HCT116 (cell line): ENCODE measurements around the gene TTC6. TPM values are rescaled to one million over a fixed set of nuclear protein-coding genes. Genes with fewer than 3 reads are reported as not detected.

ENCODE experiments used
- ATAC-seq: fragments of 200-7000 bp; cut with Tn5 transposase; 2 replicates; pipeline ENCODE4 v1.9.1; 2020; ENCODE audit warnings: mild to moderate bottlenecking, moderate library complexity
- BruUV-seq: library from RNA; stranded (reverse); fragments of 400-500 nt; replicated peaks from 2 replicates; lab custom pipeline; 2021; lab: Mats Ljungman, UMichigan
- CTCF ChIA-PET: fragments of 300-600 bp; sonication (Branson Sonifier 250); formaldehyde crosslinking; loops from one replicate; lab custom pipeline; 2021; ENCODE audit warnings: antibody characterized with exemption; lab: Charles Lee
- POLR2A ChIA-PET: fragments of 300-600, 350-600 bp; sonication (Branson Sonifier 250); formaldehyde crosslinking; loops from one replicate; lab custom pipeline; 2021; ENCODE audit warnings: antibody characterized with exemption; lab: Charles Lee
- RAD21 ChIA-PET, 2 experiments: fragments of 300-600 bp; sonication (Branson Sonifier 250); formaldehyde crosslinking; loops; one replicate each; lab custom pipeline; 2023; ENCODE audit warnings: low total read pairs in 2 of 2; ENCODE audit not compliant: uncharacterized antibody in 2 of 2, unreplicated experiment in 2 of 2, low non-redundant PET in 1 of 2; lab: Charles Lee
- DNase-seq: peaks from one replicate; pipeline ENCODE4 v3.0.0-alpha.2; 2010; ENCODE audit warnings: low read depth, low spot score
- H2AFZ ChIP-seq: fragments of 200-600 bp; shearing (Covaris generic), sonication (generic); 2 replicates; pipeline ENCODE4 v1.6.1; 2017; ENCODE audit warnings: low read depth, mixed run types, mixed read lengths, antibody characterized with exemption, low read length; ENCODE audit not compliant: poor library complexity, severe bottlenecking
- H3K27ac ChIP-seq: 2 replicates; pipeline ENCODE4 v1.5.1; 2012; ENCODE audit warnings: low read depth, low read length
- H3K27me3 ChIP-seq: fragments of 200-600 bp; sonication (generic); 2 replicates; pipeline ENCODE4 v1.6.1; 2016; ENCODE audit warnings: mixed run types, low read length, mixed read lengths; ENCODE audit not compliant: insufficient read depth
- H3K36me3 ChIP-seq, 2 experiments: fragments of 200-500 bp in 1 of 2; fragments of 200-600 bp in 1 of 2; sonication (Bioruptor generic) in 1 of 2; sonication (generic) in 1 of 2; 2 replicates each; pipeline versions ENCODE4 v1.5.1 to v1.6.1; 2014 to 2016; ENCODE audit warnings: low read length in 2 of 2, inconsistent platforms in 1 of 2, mixed read lengths in 1 of 2, mixed run types in 1 of 2; ENCODE audit not compliant: insufficient read depth in 2 of 2, control insufficient read depth in 1 of 2
- H3K4me1 ChIP-seq, 2 experiments: fragments of 200-600 bp in 1 of 2; sonication (generic) in 1 of 2; 2 replicates each; pipeline versions ENCODE4 v1.5.1 to v1.6.1; 2012 to 2017; ENCODE audit warnings: low read length in 2 of 2, inconsistent platforms in 1 of 2, mild to moderate bottlenecking in 1 of 2, mixed read lengths in 1 of 2, mixed run types in 1 of 2, moderate library complexity in 1 of 2; ENCODE audit not compliant: insufficient read depth in 2 of 2, control insufficient read depth in 1 of 2
- H3K4me2 ChIP-seq: fragments of 200-600 bp; sonication (generic); 2 replicates; pipeline ENCODE4 v1.6.1; 2017; ENCODE audit warnings: mixed run types, low read length, mixed read lengths
- H3K4me3 ChIP-seq, 2 experiments: fragments of 200-600 bp in 1 of 2; sonication (generic) in 1 of 2; replicated peaks in 1 of 2; 2 replicates each; pipeline ENCODE4 v1.5.1; 2011 to 2016; ENCODE audit warnings: low read length in 2 of 2, control low read depth in 1 of 2, low read depth in 1 of 2, mild to moderate bottlenecking in 1 of 2, mixed read lengths in 1 of 2, mixed run types in 1 of 2
- H3K79me2 ChIP-seq: fragments of 200-600 bp; sonication (generic); 2 replicates; pipeline ENCODE4 v1.6.1; 2017; ENCODE audit warnings: mild to moderate bottlenecking, mixed run types, low read length, moderate library complexity, mixed read lengths; ENCODE audit not compliant: insufficient read depth
- H3K9ac ChIP-seq: fragments of 200-600 bp; sonication (generic); 2 replicates; pipeline ENCODE4 v1.6.1; 2016; ENCODE audit warnings: low read length, mixed read lengths
- H3K9me2 ChIP-seq: fragments of 200-600 bp; sonication (generic), shearing (Covaris generic); 2 replicates; pipeline ENCODE4 v1.6.1; 2017; ENCODE audit warnings: mixed run types, mild to moderate bottlenecking, moderate library complexity; ENCODE audit not compliant: insufficient read depth
- H3K9me3 ChIP-seq, 2 experiments: fragments of 200-500 bp in 1 of 2; fragments of 200-600 bp in 1 of 2; sonication (Bioruptor generic) in 1 of 2; sonication (generic) in 1 of 2; 2 replicates each; pipeline ENCODE4 v1.6.1; 2014 to 2017; ENCODE audit warnings: low read length in 2 of 2, mixed read lengths in 2 of 2, inconsistent platforms in 1 of 2, low read depth in 1 of 2, mild to moderate bottlenecking in 1 of 2, mixed run types in 1 of 2, moderate library complexity in 1 of 2; ENCODE audit not compliant: control insufficient read depth in 1 of 2, insufficient read depth in 1 of 2
- H4K20me1 ChIP-seq: fragments of 200-600 bp; sonication (generic), shearing (Covaris generic); 2 replicates; pipeline ENCODE4 v1.6.1; 2017; ENCODE audit warnings: mixed run types, mild to moderate bottlenecking, moderate library complexity; ENCODE audit not compliant: insufficient read depth
- ATF3 ChIP-seq: IDR thresholded peaks from 2 replicates; pipeline ENCODE4 v1.6.1; 2012
- CBX3 ChIP-seq: IDR thresholded peaks from 2 replicates; pipeline ENCODE4 v1.6.1; 2012; ENCODE audit warnings: low read depth
- EGR1 ChIP-seq: IDR thresholded peaks from 2 replicates; pipeline ENCODE4 v1.6.1; 2012; ENCODE audit warnings: low read depth
- EZH2 ChIP-seq: fragments of 200-600 bp; sonication (generic); IDR thresholded peaks from 2 replicates; pipeline ENCODE4 v1.6.1; 2017; ENCODE audit warnings: antibody characterized with exemption, mixed run types
- FOSL1 ChIP-seq: IDR thresholded peaks from 2 replicates; pipeline ENCODE4 v1.6.1; 2012; ENCODE audit warnings: low read depth
- MAX ChIP-seq: IDR thresholded peaks from 2 replicates; pipeline ENCODE4 v1.6.1; 2012
- RAD21 ChIP-seq: IDR thresholded peaks from 2 replicates; pipeline ENCODE4 v1.6.1; 2012; ENCODE audit warnings: low read depth, mild to moderate bottlenecking
- SP1 ChIP-seq: IDR thresholded peaks from 2 replicates; pipeline ENCODE4 v1.6.1; 2012; ENCODE audit warnings: low read depth
- SRF ChIP-seq: IDR thresholded peaks from 2 replicates; pipeline ENCODE4 v1.6.1; 2012; ENCODE audit warnings: low read depth
- TCF7L2 ChIP-seq: IDR thresholded peaks from 2 replicates; pipeline ENCODE4 v1.7.0; 2011; ENCODE audit warnings: borderline replicate concordance, inconsistent platforms; ENCODE audit not compliant: insufficient read depth, insufficient read length; ENCODE audit errors: extremely low read depth
- YY1 ChIP-seq: IDR thresholded peaks from 2 replicates; pipeline ENCODE4 v1.6.1; 2011; ENCODE audit warnings: low read length, low read depth, moderate library complexity, mild to moderate bottlenecking; ENCODE audit not compliant: insufficient replicate concordance; ENCODE audit errors: extremely low read depth
- ZFX ChIP-seq: fragments of 450-650 bp; IDR thresholded peaks from 2 replicates; pipeline ENCODE4 v1.6.1; 2017
- intact Hi-C: fragments of 100-400 bp; cut with micrococcal nuclease; formaldehyde crosslinking; loops from 2 replicates; pipeline ENCODE4 v1.10.0; 2022
- total RNA-seq: library from RNA; stranded (reverse); gene quantifications from one replicate; pipeline ENCODE4 v1.2.1, GENCODE V29; 2021; ENCODE audit not compliant: unreplicated experiment
- TF ChIP-seq, protein P1 (sequence below): IDR thresholded peaks from 2 replicates; pipeline ENCODE4 v1.6.1; 2011; ENCODE audit warnings: mild to moderate bottlenecking, low read length, moderate library complexity; ENCODE audit not compliant: insufficient replicate concordance; ENCODE audit errors: extremely low read depth

TTC6 gene
- total RNA-seq, 1 experiment from 2014 or later, result 0.10 TPM

DNA sequence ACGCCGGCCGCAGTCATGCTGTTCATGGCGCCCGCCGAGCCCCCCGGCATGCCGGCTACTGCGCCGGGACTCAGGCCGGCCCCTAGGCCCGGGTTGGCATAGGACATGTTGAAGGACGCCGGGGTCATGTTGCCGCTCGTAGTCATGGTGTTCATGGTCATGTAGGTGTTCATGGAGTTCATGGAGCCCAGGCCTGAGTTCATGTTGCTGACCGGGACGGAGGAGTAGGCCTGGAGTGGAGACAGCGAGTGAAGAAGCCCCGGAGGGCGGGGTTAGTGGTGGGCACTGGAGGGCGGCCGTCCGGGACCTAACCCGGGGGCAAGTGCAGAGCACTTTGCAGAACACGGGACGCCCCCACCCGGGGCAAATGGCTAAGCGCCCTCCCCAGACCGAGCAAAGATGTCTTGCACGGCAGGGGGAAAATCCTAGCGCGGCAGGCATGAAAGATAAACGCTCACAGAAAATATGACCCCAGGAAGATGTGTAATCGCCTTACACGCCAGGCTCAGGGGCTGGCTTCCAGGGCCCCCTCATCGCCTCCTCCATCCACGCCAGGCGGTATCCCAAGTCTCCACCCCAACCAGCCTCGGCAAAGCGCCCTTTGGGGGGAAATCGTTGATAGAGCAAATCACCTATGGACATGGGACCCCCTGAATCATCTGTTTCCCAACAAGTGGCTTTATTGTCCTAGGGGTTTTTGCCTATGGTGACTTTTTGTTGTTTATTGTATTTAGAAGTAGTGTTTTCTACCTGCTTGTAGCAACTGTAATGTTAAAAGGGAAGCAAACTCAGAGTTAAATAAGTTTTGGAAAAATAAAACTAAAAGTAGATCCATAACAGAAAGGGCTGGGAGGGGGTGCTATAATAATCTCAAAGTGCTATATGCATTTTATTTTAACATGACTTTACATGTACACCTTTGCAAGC, 2.7 kb upstream of the TTC6 start:
- no peak for DNase-seq
- no peak for ATAC-seq
- H3K36me3 ChIP-seq, result no peaks in the 10 kb centered on the region
- ChIA-PET POLR2A (no interaction called here), CTCF (no interaction called here), RAD21 (no interaction called here)
- H3K4me1 ChIP-seq, result peaks cover 5 to 20% of the 10 kb centered on the region in 2 experiments; a peak in 3 of 4 replicates
- H2AFZ ChIP-seq, result no peak overlapping the region
- no peaks in the 10 kb centered on the region for H3K9me3 ChIP-seq
- H3K4me3 ChIP-seq, result no peak overlapping the region
- intact Hi-C loops, result no loop called here
- H3K9ac ChIP-seq, result no peak overlapping the region
- H3K9me2 ChIP-seq, result no peaks in the 10 kb centered on the region
- BruUV-seq, result no TSS peak
- H3K27ac ChIP-seq, result no peak overlapping the region
- no peak overlapping the region for H3K4me2 ChIP-seq
- no peaks in the 10 kb centered on the region for H4K20me1 ChIP-seq
- H3K79me2 ChIP-seq, result no peaks in the 10 kb centered on the region
- no peaks in the 10 kb centered on the region for H3K27me3 ChIP-seq
- TF ChIP-seq ZFX (no peak), SRF (no peak), EGR1 (no peak), EZH2 (no peak), TCF7L2 (no peak), SP1 (no peak), FOSL1 (no peak), CBX3 (no peak), RAD21 (no peak), ATF3 (no peak), MAX (no peak), YY1 (no peak)
- TF ChIP-seq, protein P1, sequence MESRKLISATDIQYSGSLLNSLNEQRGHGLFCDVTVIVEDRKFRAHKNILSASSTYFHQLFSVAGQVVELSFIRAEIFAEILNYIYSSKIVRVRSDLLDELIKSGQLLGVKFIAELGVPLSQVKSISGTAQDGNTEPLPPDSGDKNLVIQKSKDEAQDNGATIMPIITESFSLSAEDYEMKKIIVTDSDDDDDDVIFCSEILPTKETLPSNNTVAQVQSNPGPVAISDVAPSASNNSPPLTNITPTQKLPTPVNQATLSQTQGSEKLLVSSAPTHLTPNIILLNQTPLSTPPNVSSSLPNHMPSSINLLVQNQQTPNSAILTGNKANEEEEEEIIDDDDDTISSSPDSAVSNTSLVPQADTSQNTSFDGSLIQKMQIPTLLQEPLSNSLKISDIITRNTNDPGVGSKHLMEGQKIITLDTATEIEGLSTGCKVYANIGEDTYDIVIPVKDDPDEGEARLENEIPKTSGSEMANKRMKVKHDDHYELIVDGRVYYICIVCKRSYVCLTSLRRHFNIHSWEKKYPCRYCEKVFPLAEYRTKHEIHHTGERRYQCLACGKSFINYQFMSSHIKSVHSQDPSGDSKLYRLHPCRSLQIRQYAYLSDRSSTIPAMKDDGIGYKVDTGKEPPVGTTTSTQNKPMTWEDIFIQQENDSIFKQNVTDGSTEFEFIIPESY, result no peak
